RWPE2 (cell line): Measurements from ENCODE around the gene LRRC7.
A peak's percentile ranks its signal among the peaks of the same experiment; 100 is the strongest.
"Not testable (repeated sequence)": the region's sequence is repeated elsewhere in the genome, so short reads cannot be mapped to it uniquely, and the experiment has no call there.

Source experiments
- ATAC-seq: fragments of 200-7000 bp; cut with Tn5 transposase; 3 replicates; pipeline ENCODE4 v1.9.1; 2021; ENCODE audit warnings: low read depth
- DNase-seq: peaks from one replicate; pipeline ENCODE4 v3.0.0-alpha.2; 2020; ENCODE audit warnings: low spot score
- H3K27ac ChIP-seq: fragments of 450-650 bp; 2 replicates; pipeline ENCODE4 v1.5.1; 2017; ENCODE audit warnings: mild to moderate bottlenecking; ENCODE audit not compliant: poor library complexity, severe bottlenecking
- H3K27me3 ChIP-seq: fragments of 250-450 bp; sonication (Bioruptor Pico); 2 replicates; pipeline ENCODE4 v1.5.1; 2021; ENCODE audit warnings: mild to moderate bottlenecking, moderate library complexity; ENCODE audit not compliant: insufficient read depth, poor library complexity, severe bottlenecking
- H3K36me3 ChIP-seq: fragments of 250-450 bp; sonication (Bioruptor Pico); 2 replicates; pipeline ENCODE4 v1.5.1; 2020; ENCODE audit warnings: low read depth, mild to moderate bottlenecking, moderate library complexity
- H3K4me1 ChIP-seq: fragments of 250-450 bp; sonication (Bioruptor Pico); 2 replicates; pipeline ENCODE4 v1.5.1; 2021; ENCODE audit warnings: mild to moderate bottlenecking, moderate library complexity; ENCODE audit not compliant: insufficient read depth, poor library complexity, severe bottlenecking
- H3K4me3 ChIP-seq: fragments of 250-450 bp; sonication (Bioruptor Pico); 2 replicates; pipeline ENCODE4 v1.5.1; 2021; ENCODE audit warnings: mild to moderate bottlenecking, moderate library complexity; ENCODE audit not compliant: severe bottlenecking
- H3K9me3 ChIP-seq: fragments of 250-450 bp; sonication (Bioruptor Pico); 2 replicates; pipeline ENCODE4 v1.5.1; 2021; ENCODE audit warnings: mild to moderate bottlenecking, moderate library complexity; ENCODE audit not compliant: severe bottlenecking
- TF ChIP-seq, protein P1 (sequence below): fragments of 450-650 bp; IDR thresholded peaks from one replicate; pipeline ENCODE4 v1.5.1; 2017; ENCODE audit warnings: mild to moderate bottlenecking, moderate library complexity; ENCODE audit not compliant: poor library complexity, severe bottlenecking

LRRC7 gene

DNA sequence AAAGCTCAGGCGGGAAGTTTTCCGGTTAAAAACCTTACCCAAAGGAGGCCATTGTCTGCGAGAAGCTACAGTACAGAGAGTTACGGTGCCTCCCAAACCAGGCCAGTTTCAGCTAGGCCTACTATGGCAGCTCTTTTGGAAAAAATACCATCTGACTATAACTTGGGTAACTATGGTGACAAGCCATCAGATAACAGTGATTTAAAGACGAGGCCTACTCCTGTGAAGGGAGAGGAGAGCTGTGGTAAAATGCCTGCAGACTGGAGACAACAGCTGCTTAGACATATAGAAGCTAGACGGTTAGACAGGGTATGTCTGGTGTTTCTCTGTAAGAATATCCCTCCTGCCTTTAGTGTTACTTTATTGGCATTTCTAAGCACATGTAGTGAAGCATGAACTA is 471.8 kb downstream of the LRRC7 start:
- DNase-seq (no peak), ATAC-seq (no peak)
- H3K36me3 ChIP-seq = no peaks in the 10 kb centered on the region

DNA sequence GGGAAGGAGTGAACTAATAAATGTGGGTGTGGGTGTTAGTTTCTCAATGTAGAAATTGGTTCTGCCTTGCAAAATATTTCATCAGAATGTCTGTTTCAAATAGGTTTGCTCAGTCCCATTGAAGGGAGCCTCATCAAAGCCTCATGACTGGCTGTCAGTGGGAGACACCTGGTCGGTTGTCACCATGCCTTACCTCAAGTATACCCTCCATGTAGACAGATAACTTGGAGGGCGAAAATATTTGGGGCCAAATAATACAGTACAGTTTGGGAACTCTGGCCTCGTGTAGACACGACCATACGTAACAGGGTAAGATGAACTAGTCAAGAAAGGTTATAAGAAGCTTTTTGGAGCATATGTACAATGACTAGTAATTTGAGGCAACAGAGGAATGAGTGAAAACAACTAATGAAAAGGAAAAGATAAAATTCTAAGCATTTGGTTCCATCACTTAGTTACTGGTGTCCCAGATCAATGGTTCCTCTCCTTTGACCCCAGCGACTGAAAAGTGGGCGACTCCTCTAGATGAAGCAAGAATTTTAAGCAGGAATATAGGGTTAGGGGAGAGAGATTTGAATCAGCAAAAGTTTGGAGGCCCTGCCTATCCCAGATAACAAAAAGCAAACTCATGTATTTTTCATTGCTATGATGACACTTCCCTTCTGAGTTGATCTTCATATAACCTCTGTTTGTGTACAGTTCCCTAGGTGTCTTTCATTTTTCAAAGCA is 473.8 kb downstream of the LRRC7 start:
- Histone ChIP-seq H3K36me3 (no peaks in the 10 kb centered on the region), H3K9me3 (no peaks in the 10 kb centered on the region), H3K27me3 (no peaks in the 10 kb centered on the region), H3K4me3 (no peak overlapping the region), H3K4me1 (peaks cover 18% of the 10 kb centered on the region), H3K27ac (no peak overlapping the region)
- DNase-seq = no peak
- no peak for ATAC-seq
- TF ChIP-seq, protein P1, sequence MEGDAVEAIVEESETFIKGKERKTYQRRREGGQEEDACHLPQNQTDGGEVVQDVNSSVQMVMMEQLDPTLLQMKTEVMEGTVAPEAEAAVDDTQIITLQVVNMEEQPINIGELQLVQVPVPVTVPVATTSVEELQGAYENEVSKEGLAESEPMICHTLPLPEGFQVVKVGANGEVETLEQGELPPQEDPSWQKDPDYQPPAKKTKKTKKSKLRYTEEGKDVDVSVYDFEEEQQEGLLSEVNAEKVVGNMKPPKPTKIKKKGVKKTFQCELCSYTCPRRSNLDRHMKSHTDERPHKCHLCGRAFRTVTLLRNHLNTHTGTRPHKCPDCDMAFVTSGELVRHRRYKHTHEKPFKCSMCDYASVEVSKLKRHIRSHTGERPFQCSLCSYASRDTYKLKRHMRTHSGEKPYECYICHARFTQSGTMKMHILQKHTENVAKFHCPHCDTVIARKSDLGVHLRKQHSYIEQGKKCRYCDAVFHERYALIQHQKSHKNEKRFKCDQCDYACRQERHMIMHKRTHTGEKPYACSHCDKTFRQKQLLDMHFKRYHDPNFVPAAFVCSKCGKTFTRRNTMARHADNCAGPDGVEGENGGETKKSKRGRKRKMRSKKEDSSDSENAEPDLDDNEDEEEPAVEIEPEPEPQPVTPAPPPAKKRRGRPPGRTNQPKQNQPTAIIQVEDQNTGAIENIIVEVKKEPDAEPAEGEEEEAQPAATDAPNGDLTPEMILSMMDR = no peak

More for the DNA sequence above, 471.8 kb downstream of the LRRC7 start:
- Histone ChIP-seq H3K27ac (no peak overlapping the region), H3K27me3 (no peaks in the 10 kb centered on the region), H3K4me1 (peaks cover 11% of the 10 kb centered on the region), H3K9me3 (no peaks in the 10 kb centered on the region), H3K4me3 (no peak overlapping the region)
- TF ChIP-seq, protein P1 = no peak

DNA sequence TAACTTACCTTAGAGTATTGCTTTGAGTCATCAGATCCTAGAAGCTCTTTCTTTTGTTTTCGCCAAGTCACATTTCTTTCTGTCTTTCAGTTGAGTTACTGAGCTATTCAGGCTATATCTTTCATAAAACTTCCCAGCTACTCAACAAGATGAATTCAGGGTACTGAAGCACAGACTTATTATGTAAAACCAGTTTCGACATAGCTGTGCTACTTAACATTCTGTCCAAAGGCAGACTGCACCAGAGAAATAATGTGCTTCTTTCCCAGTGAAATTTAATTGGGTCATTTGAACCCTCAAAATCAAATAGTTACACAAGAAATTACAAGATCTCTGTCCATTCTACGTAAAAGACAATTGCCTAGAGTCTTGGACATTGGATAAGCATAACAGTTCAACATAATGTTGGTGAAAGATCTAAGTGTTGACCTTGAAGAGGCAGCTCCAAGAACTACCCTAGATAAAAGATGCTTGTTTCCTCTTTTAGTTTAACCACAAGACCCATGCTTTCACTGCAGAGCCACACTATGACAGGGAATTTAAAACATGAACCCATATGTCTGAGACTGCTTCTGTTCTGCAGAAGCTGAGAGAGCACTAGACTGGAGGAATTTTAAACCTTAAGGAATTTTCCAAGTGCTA is 474.5 kb downstream of the LRRC7 start:
- H3K36me3 ChIP-seq = no peaks in the 10 kb centered on the region
- H3K4me3 ChIP-seq = no peak overlapping the region
- no peak overlapping the region for H3K27ac ChIP-seq
- DNase-seq (no peak), ATAC-seq (no peak)
- TF ChIP-seq, protein P1 = no peak
- no peaks in the 10 kb centered on the region for H3K9me3 ChIP-seq
- peaks cover 18% of the 10 kb centered on the region for H3K4me1 ChIP-seq
- no peaks in the 10 kb centered on the region for H3K27me3 ChIP-seq

DNA sequence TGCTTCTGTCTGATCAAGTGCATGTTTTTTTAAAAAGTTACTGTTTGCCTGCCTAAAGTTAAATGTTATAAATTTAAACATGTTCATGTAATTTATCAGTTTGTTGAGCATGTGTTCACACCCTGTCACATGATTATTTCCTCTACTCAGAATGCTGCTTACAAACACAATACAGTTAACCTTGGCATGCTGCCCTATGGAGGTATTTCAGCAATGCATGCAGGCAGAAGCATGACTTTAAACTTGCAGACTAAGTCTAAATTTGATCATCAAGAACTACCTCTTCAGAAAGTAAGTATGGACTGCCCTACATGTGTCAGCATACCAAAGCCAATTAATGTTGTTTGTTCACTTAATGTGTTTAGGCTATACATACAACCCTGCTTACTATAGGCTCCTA is 476.1 kb downstream of the LRRC7 start:
- TF ChIP-seq, protein P1 = no peak
- no peaks in the 10 kb centered on the region for H3K36me3 ChIP-seq
- peak overlapping the region; percentile 63 for H3K27ac ChIP-seq
- H3K4me1 ChIP-seq = peaks cover 18% of the 10 kb centered on the region
- H3K4me3 ChIP-seq = no peak overlapping the region
- no peaks in the 10 kb centered on the region for H3K9me3 ChIP-seq
- DNase-seq = peak; percentile 63
- no peaks in the 10 kb centered on the region for H3K27me3 ChIP-seq
- ATAC-seq = peak; percentile 82

DNA sequence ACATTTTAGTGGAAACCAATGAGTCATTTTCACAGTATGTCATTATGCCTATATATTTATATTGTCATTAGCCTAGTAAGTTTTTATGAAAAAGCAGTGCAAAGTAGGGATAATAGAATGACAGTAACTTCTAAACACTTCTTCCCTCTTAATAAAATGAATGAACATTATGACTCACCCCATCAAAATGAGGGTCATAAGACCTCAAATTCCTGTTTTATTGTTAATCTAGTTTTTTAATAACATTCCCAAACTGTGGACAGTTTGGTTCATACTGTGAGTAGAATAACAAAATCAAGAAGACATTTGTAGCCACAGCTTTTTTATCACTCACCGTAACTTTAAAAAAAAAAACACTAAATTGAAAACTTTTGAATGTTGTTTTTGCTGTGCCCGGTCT is 477.1 kb downstream of the LRRC7 start:
- no peaks in the 10 kb centered on the region for H3K36me3 ChIP-seq
- no peak for DNase-seq
- H3K27ac ChIP-seq = peak overlapping the region; percentile 63
- H3K4me1 ChIP-seq = peaks cover 18% of the 10 kb centered on the region
- H3K4me3 ChIP-seq = no peak overlapping the region
- no peaks in the 10 kb centered on the region for H3K9me3 ChIP-seq
- TF ChIP-seq, protein P1 = no peak
- no peaks in the 10 kb centered on the region for H3K27me3 ChIP-seq
- ATAC-seq = peak; percentile 74

DNA sequence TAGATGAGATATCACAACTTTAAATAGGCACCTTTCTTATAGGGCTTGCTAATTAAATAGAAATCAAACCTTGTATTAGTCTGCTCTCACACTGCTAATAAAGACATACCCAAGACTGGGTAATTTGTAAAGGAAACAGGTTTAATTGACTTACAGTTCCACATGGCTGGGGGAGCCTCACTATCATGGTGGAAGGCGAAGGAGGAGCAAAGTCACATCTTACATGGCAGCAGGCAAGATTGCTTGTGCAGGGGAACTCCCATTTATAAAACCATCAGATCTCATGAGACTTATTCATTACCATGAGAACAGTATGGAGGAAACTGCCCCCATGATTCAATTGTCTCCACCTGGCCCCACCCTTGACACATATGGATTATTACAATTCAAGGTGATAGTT is 477.9 kb downstream of the LRRC7 start:
- H3K4me3 ChIP-seq, H3K9me3 ChIP-seq, DNase-seq, H3K27me3 ChIP-seq, H3K36me3 ChIP-seq, ATAC-seq: not testable (repeated sequence)
- H3K4me1 ChIP-seq = peaks cover 18% of the 10 kb centered on the region
- peak overlapping the region; percentile 63 for H3K27ac ChIP-seq
